HG02973 (cell line): ENCODE results near the gene ZNF32.

ENCODE experiments used
- ATAC-seq: cut with Tn5 transposase; IDR thresholded peaks from one replicate; pipeline ENCODE4 v1.9.1; 2021; ENCODE audit warnings: moderate library complexity; ENCODE audit not compliant: unreplicated experiment

The ZNF32 gene

DNA sequence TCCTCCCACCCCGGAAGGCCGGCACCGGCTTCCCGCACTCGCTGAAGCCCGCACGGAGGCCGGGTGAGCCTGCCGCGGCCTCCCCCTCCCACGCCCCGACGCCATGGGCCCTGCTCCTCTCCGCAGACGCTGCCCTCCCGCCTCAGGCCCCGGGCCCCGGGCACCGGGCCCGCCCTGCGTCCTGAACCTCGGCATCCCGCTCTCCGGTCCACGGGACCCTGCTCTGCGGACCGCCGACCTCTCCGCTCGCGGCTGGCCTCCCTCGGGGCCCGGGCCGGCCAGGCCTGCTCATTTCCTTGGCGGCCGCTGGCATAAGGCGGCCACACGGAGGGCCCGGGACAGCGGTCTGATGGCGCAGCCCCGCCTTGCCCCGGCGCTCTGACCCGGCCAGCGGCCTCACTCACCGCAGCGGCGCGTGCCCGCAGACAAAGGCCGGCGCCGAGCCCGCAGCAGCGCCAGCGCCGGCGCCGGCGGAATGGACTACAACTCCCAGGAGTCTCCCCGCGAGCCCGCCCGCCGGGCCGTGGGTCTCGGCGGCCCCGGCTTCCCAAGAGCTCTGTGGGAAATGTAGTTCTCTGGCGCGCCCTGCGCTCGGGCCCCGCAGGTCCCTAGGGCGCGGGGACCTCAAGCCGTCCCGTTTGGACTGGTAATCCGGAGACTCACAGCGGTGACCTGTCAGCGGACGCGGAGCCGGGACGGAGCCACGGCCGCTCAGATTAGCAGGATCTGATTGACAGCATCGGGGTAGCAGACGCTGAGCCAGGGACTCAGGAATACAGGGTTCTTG lies at the start of gene ZNF32:
Gene ZNF32 (minus strand): TSS at position 484 of the 787 bp plus-strand sequence. CDS start 2,748 bp downstream, outside the sequence.
- ATAC-seq = peak; percentile 100

DNA sequence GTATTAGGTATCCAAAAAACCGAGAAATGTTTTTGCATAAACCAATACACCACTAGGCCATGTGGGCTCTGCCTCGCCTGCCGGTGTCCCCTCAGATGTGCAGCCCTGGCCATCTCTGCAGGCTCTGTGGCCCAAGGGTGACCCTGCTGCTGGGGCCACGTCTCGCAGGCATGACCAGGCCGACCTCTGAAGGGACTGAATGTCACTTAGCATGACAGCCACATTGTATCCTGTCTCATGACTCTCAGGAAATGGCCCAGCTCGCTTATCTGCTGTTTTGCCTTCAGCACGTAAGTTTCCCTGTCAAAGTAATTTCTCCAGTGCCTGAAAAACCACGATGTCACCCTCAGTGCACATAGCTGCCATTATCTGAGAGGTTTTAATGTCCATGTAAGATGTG lies 49.5 kb upstream of the ZNF32 start:
- ATAC-seq = no peak

DNA sequence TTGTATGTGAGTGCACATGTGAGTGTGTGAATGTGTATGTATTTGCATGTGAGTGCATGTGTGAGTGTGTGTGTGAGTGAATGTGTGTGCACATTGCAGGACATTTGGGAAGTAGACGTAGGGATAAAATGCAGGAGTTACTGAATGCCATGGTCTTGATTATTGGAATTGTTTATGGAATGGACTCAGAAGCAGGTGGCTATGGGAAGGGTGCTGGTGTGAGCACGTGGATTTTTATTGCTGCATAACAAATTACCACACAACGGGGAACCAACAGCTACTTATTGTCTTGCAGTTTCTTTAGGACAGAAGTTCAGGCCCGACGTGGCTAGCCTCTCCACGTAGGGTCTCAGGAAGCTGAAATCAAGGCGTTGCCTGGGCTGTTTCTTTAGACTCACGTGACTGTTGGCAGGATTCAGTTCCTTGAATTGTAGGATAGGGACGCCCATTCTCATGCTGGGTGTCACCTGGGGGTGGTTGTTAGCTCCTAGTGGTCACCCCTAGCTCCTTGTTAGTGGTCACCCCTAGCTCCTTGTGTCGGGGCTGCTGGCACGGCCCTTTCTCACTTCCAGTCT lies 48.3 kb upstream of the ZNF32 start:
- no peak for ATAC-seq

DNA sequence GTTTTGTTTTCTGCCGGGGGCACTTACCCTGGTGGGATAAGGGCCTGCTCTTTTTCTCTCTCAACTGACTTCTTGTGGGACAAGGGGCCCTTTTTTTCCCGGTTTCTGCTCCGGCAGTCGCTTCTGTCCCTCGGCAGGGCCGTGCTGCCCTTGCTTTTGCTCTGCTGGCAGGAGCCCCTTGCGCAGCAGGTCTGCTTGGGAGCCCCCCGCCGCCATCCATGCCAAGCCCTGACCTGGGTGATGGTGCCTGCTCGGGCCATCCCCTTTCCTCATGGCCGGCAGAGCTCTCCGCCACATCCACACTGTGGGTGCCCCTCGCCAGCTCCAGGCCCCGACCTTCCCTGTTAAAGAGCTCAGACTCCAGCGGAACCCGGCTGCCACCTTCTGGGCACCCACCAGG lies 47.0 kb upstream of the ZNF32 start:
- no peak for ATAC-seq

DNA sequence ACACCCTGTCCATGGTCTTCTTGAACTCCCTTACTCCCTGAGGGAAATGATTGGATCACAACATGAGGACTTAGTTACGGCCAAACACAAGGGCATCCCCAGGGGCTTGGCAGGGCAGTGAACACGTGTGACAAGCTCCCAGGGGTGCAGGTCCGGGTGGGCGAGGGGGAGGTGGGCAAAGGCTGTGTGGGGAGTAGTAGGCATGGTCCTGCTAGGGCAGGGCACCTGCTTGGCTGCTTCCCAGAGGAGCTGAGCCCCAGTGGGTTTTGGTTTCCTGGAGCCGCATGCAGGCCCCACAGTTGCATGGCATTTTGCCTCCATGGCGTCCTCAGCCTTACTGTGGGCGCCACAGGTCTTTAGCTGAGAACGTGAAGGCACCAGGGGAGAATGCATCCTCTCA lies 46.6 kb upstream of the ZNF32 start:
- ATAC-seq = no peak

GRCh38 chr10:43694526-43694925 lies 45.8 kb upstream of the ZNF32 start:
- no peak for ATAC-seq

GRCh38 chr10:43693602-43694001 lies 44.9 kb upstream of the ZNF32 start:
- ATAC-seq = no peak

- no peak for ATAC-seq
Observed at GRCh38 chr10:43692051-43692825, 43.6 kb upstream of the ZNF32 start.

GRCh38 chr10:43691485-43691884 lies 42.8 kb upstream of the ZNF32 start:
- ATAC-seq = no peak

GRCh38 chr10:43689955-43690771 lies 41.5 kb upstream of the ZNF32 start:
- ATAC-seq = peak; percentile 91

- no peak for ATAC-seq
Observed at GRCh38 chr10:43689618-43689954, 40.9 kb upstream of the ZNF32 start.

GRCh38 chr10:43689007-43689491 lies 40.4 kb upstream of the ZNF32 start:
- ATAC-seq = no peak

DNA sequence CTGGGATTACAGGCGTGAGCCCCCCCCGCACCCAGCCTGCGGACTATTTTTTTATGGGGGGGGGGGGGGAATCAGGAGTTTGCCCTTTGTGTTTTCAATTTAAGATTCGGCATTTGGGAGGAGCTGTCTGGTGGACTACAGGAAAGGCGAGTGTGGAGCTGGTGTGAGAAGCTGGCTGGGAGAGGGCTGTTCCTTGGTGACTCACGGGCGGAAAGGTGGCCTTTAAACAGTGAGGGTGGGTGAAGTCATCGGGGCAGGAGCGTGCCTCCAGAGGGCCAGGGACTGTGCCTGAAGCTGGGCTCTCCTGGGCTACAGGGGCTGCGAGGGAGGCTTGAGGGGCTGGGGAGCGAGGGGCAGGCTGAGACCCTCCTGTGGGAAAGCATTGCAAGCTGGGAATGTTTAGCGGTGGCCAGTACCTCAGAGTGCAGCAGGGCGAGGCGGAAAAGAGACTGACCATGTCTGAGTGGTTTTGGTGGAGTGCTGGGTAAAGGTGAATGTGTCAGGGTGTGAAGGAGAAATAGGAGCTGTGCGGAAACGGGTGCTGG lies 39.7 kb upstream of the ZNF32 start:
- ATAC-seq = no peak

DNA sequence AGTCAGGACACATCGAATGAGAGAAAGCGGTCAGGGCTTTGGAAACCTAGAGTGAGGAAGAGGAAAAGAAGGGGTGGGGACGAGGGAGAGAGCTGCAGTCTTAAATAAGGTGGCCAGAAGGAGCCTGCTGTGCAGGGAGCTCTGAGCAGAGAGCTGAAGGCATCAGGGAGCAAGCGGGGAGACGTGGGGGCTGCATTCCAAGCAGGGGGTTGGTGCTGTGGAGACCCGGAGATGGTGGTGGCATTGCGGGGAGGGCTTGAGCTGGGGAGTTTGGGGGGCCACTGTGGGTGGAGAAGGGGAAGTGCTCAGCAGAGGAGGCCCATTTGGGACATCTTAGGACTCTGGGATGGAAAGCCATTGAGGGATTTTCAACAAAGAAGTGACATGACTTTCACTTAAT lies 38.7 kb upstream of the ZNF32 start:
- ATAC-seq = no peak

- no peak for ATAC-seq
Observed at GRCh38 chr10:43686414-43686813, 37.7 kb upstream of the ZNF32 start.

DNA sequence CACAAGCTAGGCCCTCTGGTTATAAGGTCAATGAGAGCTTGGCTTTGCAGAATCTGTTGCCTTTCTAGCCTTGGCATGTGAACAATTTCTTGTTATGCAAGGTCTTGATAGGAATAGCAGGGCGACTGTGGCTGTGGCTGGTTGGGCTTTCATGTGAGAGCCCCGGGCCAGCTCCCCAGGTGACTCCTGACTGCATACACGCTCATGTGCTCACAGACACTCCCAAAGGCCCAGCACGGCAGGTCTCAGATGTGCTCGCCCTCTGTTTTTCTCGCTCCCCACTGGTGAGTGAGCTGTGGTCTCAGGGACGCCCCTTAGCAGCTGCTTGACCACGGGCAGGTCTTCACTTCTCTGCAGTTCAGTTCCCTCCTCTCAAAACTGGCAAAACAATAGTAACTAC lies 37.1 kb upstream of the ZNF32 start:
- no peak for ATAC-seq

- ATAC-seq = no peak
Observed at GRCh38 chr10:43684292-43684559, 35.5 kb upstream of the ZNF32 start.

DNA sequence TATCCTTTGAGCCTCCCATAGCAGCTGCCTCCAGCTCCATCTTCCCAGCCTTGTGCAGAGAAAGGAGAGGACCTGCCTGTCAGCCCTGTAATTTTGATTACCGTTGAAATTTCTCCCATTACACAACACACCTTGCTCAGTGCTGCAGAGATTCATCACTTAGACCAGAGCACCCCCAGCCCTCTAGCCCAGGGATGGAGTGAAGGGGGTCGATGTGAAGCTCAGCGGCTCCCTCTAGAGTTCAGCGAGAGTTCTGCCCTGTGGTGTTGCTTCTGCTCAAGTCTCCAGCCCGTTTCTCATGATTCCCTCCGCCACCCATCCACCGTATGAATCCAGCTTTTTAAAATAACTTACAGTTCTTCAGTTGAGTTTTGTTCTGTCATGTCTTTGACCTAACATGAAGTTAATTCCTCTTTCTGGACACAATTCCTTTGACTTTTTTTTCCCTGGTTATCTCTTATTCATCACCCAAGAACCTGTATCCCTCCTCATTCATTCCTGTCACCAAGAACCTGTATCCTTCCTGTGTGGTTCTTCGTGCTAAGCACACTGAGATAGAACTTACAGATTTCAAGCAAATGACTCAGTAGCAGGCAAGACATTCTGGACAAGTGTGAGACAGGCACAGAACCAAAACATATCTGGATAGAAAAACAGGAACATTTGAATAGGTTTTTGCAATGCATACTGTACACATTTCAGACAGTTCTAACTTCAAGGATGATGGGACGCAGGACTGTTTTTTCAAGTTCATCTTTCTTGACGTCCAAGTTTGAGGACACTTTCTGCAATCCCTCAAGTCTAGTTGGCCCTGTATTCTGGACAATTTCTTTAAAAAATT lies 35.0 kb upstream of the ZNF32 start:
- no peak for ATAC-seq

- no peak for ATAC-seq
Observed at GRCh38 chr10:43682956-43683355, 34.3 kb upstream of the ZNF32 start.

- no peak for ATAC-seq
Observed at GRCh38 chr10:43681721-43682120, 33.0 kb upstream of the ZNF32 start.
